K562 (cell line): ENCODE measurements around the gene IGIP. TPM values are rescaled to one million over a fixed set of nuclear protein-coding genes. Genes with fewer than 3 reads are reported as not detected.

Experiments
- ATAC-seq: fragments of 200-7000 bp; cut with Tn5 transposase; 3 replicates; pipeline ENCODE4 v1.9.1; 2020; ENCODE audit warnings: moderate library complexity
- BruUV-seq: library from RNA; stranded (reverse); fragments of 400-500 nt; replicated peaks from 2 replicates; lab custom pipeline; 2021; lab: Mats Ljungman, UMichigan
- CTCF ChIA-PET: fragments of 300-600 bp; formaldehyde crosslinking; extraction: SDS; loops from one replicate; lab custom pipeline; 2021; ENCODE audit warnings: low intra/inter-chr PET ratio; lab: Yijun Ruan, JAX
- POLR2A ChIA-PET: fragments of 300-600, 350-650 bp; sonication (Branson Sonifier 250); formaldehyde crosslinking; extraction: SDS; loops from one replicate; lab custom pipeline; 2021; ENCODE audit warnings: antibody characterized with exemption, inconsistent platforms; lab: Yijun Ruan, JAX
- DNase-seq, 4 experiments: peaks; one replicate each; pipeline versions ENCODE4 v3.0.0 to v3.0.0-alpha.2; 2011 to 2018; ENCODE audit warnings: low spot score in 3 of 4, mixed read lengths in 3 of 4; ENCODE audit errors: extremely low read depth in 1 of 4
- FAIRE-seq: peaks from 2 replicates; lab custom pipeline; 2011; peaks lifted over from hg19 to GRCh38; lab: Jason Lieb, UNC
- H2AFZ ChIP-seq: 2 replicates; pipeline ENCODE4 v1.6.0; 2011; ENCODE audit warnings: low read depth, low read length, control low read depth, inconsistent platforms
- H3K27ac ChIP-seq: fragments of 200-600 bp; 3 replicates; pipeline ENCODE4 v1.8.0; 2011; ENCODE audit warnings: low read depth, mild to moderate bottlenecking, control low read depth, inconsistent platforms, low read length, moderate library complexity, mixed read lengths; ENCODE audit errors: extremely low read depth
- H3K27me3 ChIP-seq, 2 experiments: fragments of 300-600 bp in 1 of 2; 2 replicates in 1 of 2; 3 replicates in 1 of 2; pipeline versions ENCODE4 v1.6.0 to v1.8.0; 2011; ENCODE audit warnings: inconsistent platforms in 2 of 2, low read length in 2 of 2, mild to moderate bottlenecking in 1 of 2, mixed read lengths in 1 of 2, moderate library complexity in 1 of 2; ENCODE audit not compliant: control insufficient read depth in 2 of 2, insufficient read depth in 2 of 2
- H3K36me3 ChIP-seq: fragments of 300-600 bp; 3 replicates; pipeline ENCODE4 v1.8.0; 2011; ENCODE audit warnings: mild to moderate bottlenecking, low read length, inconsistent platforms; ENCODE audit not compliant: control insufficient read depth, insufficient read depth
- H3K4me1 ChIP-seq, 2 experiments: fragments of 200-600 bp in 1 of 2; replicated peaks in 1 of 2; 2 replicates in 1 of 2; 3 replicates in 1 of 2; pipeline versions ENCODE4 v1.5.1 to v1.8.0; 2011; ENCODE audit warnings: inconsistent platforms in 2 of 2, low read length in 2 of 2, mild to moderate bottlenecking in 1 of 2, mixed read lengths in 1 of 2, moderate library complexity in 1 of 2; ENCODE audit not compliant: control insufficient read depth in 2 of 2, insufficient read depth in 2 of 2
- H3K4me2 ChIP-seq: 2 replicates; pipeline ENCODE4 v1.6.1; 2011; ENCODE audit warnings: low read length, control low read depth, inconsistent platforms, mixed read lengths; ENCODE audit not compliant: insufficient read depth
- H3K4me3 ChIP-seq: fragments of 200-600 bp; sonication (generic), shearing (Covaris generic); 2 replicates; pipeline ENCODE4 v1.5.1; 2016; ENCODE audit warnings: control low read depth, inconsistent platforms
- H3K79me2 ChIP-seq: fragments of 200-600 bp; 3 replicates; pipeline ENCODE4 v1.8.0; 2011; ENCODE audit warnings: low read length, inconsistent platforms; ENCODE audit not compliant: control insufficient read depth, insufficient read depth
- H3K9ac ChIP-seq, 2 experiments: 2 replicates each; pipeline versions ENCODE4 v1.6.0 to v1.6.1; 2011; ENCODE audit warnings: low read depth in 2 of 2, low read length in 2 of 2, control low read depth in 1 of 2, inconsistent platforms in 1 of 2, mild to moderate bottlenecking in 1 of 2, mixed read lengths in 1 of 2; ENCODE audit not compliant: insufficient read depth in 1 of 2
- H3K9me1 ChIP-seq: one replicate; pipeline ENCODE4 v1.6.0; 2011; ENCODE audit warnings: inconsistent platforms, mild to moderate bottlenecking, low read length, moderate library complexity; ENCODE audit not compliant: control insufficient read depth, insufficient read depth
- H3K9me3 ChIP-seq: replicated peaks from 2 replicates; pipeline ENCODE4 v1.5.1; 2011; ENCODE audit warnings: low read depth, low read length, inconsistent platforms; ENCODE audit not compliant: control insufficient read depth, insufficient read depth
- H4K20me1 ChIP-seq: replicated peaks from 2 replicates; pipeline ENCODE4 v1.6.1; 2011; ENCODE audit warnings: low read length, inconsistent platforms, mixed read lengths; ENCODE audit not compliant: control insufficient read depth, insufficient read depth
- CBX1 ChIP-seq: sonication (generic); IDR thresholded peaks from 2 replicates; pipeline ENCODE4 v1.6.1; 2016; ENCODE audit warnings: antibody characterized with exemption, low read depth, mild to moderate bottlenecking
- CREM ChIP-seq: IDR thresholded peaks from 2 replicates; pipeline ENCODE4 v1.6.1; 2014; ENCODE audit warnings: antibody characterized with exemption, low read depth
- FOXA3 ChIP-seq, 2 experiments: fragments of 450-650 bp in 1 of 2; sonication (generic) in 1 of 2; formaldehyde crosslinking; IDR thresholded peaks in 1 of 2; conservative IDR thresholded peaks in 1 of 2; 2 replicates each; pipeline versions ENCODE4 v1.4.0 to v1.8.0; 2020 to 2022; ENCODE audit warnings: mild to moderate bottlenecking in 2 of 2, missing genetic modification reagents in 1 of 2
- MAFK ChIP-seq: IDR thresholded peaks from 2 replicates; pipeline ENCODE4 v1.6.1; 2011; ENCODE audit warnings: low read length, improper control_type of control experiment
- NEUROD1 ChIP-seq: fragments of 150-350 bp; IDR thresholded peaks from 2 replicates; pipeline ENCODE4 v1.6.1; 2014; ENCODE audit warnings: borderline replicate concordance, low read length, low read depth; ENCODE audit not compliant: partially characterized antibody
- ZNF436 ChIP-seq: fragments of 250-450, 450-650 bp; sonication (Bioruptor Pico); formaldehyde crosslinking; IDR thresholded peaks from 2 replicates; pipeline ENCODE4 v1.7.0; 2020; ENCODE audit warnings: mild to moderate bottlenecking
- WGBS: fragments of 100-300 bp; shearing (Covaris generic); methylation state at CpG from one replicate; pipeline ENCODE4 v1.1.6; 2016; ENCODE audit warnings: low coverage, mixed read lengths; ENCODE audit not compliant: insufficient coverage; ENCODE audit errors: missing lambda C conversion rate; 5-methylcytosine and 5-hydroxymethylcytosine counted together
- in situ Hi-C: fragments of 300-500 bp; cut with MboI; formaldehyde crosslinking; loops from 4 replicates; pipeline ENCODE4 v1.15.0; 2018; ENCODE audit warnings: inconsistent platforms, mixed read lengths
- intact Hi-C: fragments of 100-400 bp; cut with micrococcal nuclease; formaldehyde crosslinking; loops from 2 replicates; pipeline ENCODE4 v1.14.2; 2022
- polyA plus RNA-seq, 8 experiments: library from polyadenylated mRNA; depleted of rRNA in 4 of 8; stranded (reverse) in 5 of 8; unstranded in 3 of 8; fragments of >200 nt; fragmentation: Nextera tagmentation in 2 of 8; fragmentation: Illumina TruSeq in 1 of 8; extraction: Ambion mirVana in 2 of 8; extraction: Trizol in 1 of 8; gene quantifications; 2 replicates each; pipeline versions ENCODE4 v1.2.1 to v1.2.3, GENCODE V29; 2011 to 2014; ENCODE audit warnings: inconsistent platforms in 1 of 8, missing spikeins in 1 of 8
- total RNA-seq, 7 experiments: library from RNA; depleted of rRNA in 6 of 7; stranded (reverse); fragments of >200 nt in 6 of 7; fragmentation: Illumina TruSeq in 2 of 7; extraction: Trizol in 2 of 7; gene quantifications; 2 replicates each; pipeline versions ENCODE4 v1.2.1 to v1.2.3, GENCODE V29; 2011 to 2021; ENCODE audit warnings: low replicate concordance in 1 of 7
- TF ChIP-seq, protein P1 (sequence below): fragments of 250-450 bp; sonication (Bioruptor Pico); IDR thresholded peaks from 2 replicates; pipeline ENCODE4 v1.8.0; 2022; ENCODE audit warnings: moderate library complexity, mild to moderate bottlenecking, inconsistent platforms
- TF ChIP-seq, protein P2 (sequence below), 2 experiments: fragments of 450-650 bp; IDR thresholded peaks; 2 replicates each; pipeline ENCODE4 v1.6.1; 2018; ENCODE audit warnings: mild to moderate bottlenecking in 2 of 2, low read depth in 1 of 2; ENCODE audit not compliant: partially characterized antibody in 2 of 2
- TF ChIP-seq, protein P3 (sequence below): fragments of 200-800 bp; sonication (Bioruptor generic); IDR thresholded peaks from 2 replicates; pipeline ENCODE4 v1.6.1; 2016; ENCODE audit warnings: missing genetic modification characterization, missing compliant biosample characterization

The IGIP gene
- total and polyA plus RNA-seq, 9 of the 15 experiments (the other 6 are each of a cell fraction or from before 2014, with no cell fraction given) = 0.52 to 1.6 (median 1.2) TPM

DNA sequence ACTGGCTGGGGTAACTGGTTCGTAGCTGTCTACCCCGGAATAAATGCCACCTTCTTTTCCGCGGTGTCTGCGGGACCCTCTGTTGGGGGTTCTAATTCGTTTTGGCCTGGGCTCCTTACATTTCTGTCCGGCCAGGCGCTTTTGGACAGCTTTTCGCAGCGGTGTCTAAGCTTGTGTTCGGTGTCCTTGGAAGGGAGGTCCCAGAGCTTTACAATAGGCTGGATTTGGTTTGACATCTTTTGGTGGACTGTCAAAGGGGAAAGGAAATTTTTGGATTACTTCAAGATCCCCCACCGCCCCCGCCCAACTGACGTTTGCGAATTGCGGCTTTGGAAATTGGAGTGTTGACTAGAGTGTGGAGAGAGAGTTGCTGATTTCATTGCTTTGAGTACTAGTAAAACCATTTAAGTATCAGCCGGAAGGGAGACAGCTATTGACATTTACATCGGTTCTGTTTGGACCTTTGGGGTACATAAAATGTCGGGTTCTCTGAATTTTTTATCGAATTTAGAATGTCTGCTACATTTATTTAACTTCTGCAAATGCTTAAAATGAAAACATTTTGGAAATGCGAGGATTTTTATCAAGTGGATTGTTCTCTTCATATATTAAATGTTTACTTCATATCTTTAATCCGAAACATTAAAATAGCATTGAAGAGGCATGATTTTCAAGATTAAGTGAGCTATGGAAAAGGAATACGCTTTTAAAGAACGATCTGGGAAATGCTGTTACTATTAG is 16.5 kb upstream of the IGIP start:
- no peaks in the 10 kb centered on the region for H3K36me3 ChIP-seq
- in situ Hi-C loops = no loop called here
- 3% methylated on average over 24 of the region's 24 CpGs for WGBS
- H3K27ac ChIP-seq = peak overlapping the region; percentile 78
- no peaks in the 10 kb centered on the region for H3K27me3 ChIP-seq
- no peaks in the 10 kb centered on the region for H3K9me3 ChIP-seq
- peak overlapping the region; percentile 64 to 92 for H3K9ac ChIP-seq
- peak; percentile 1 for ATAC-seq
- ChIA-PET POLR2A (interaction anchor here (0.8 to 2.2 kb wide), 6 partner anchors 11 to 74 kb away, joined by 3 to 7 read pairs (median 4); no protein-coding TSS in a partner anchor), CTCF (interaction anchor here (0.6 kb wide), 1 partner anchor 199 kb away, joined by 5 read pairs; no protein-coding TSS in a partner anchor)
- peak overlapping the region; percentile 56 for H2AFZ ChIP-seq
- H3K79me2 ChIP-seq = peaks cover 57% of the 10 kb centered on the region
- peak overlapping the region; percentile 64 for H3K4me3 ChIP-seq
- no peak for FAIRE-seq
- peaks cover 26 to 31% of the 10 kb centered on the region in 2 experiments for H3K4me1 ChIP-seq
- H4K20me1 ChIP-seq = 0 out of 2 replicates have a peak, but pooled peaks cover 6% of the 10 kb centered on the region
- peak in 2 of 4 experiments; percentile 23 to 66 for DNase-seq
- H3K9me1 ChIP-seq = no peaks in the 10 kb centered on the region
- intact Hi-C loops = no loop called here
- H3K4me2 ChIP-seq = peak overlapping the region; percentile 89
- BruUV-seq = no TSS peak
- no peak for TF ChIP-seq NEUROD1
- TF ChIP-seq CBX1 = no peak
- peak in 1 of 2 experiments; percentile 40; a peak in 1 of 4 replicates for TF ChIP-seq FOXA3 (CRISPR knock-in tag; conservative IDR thresholded peaks at IDR 0.05 in 1 of 2, IDR thresholded peaks at IDR 0.05 in 1 of 2)
- peak; percentile 41; the same call in 1 of the 2 replicates for TF ChIP-seq CREM
- TF ChIP-seq ZNF436 = no peak
- no peak for TF ChIP-seq MAFK
- TF ChIP-seq, protein P1, sequence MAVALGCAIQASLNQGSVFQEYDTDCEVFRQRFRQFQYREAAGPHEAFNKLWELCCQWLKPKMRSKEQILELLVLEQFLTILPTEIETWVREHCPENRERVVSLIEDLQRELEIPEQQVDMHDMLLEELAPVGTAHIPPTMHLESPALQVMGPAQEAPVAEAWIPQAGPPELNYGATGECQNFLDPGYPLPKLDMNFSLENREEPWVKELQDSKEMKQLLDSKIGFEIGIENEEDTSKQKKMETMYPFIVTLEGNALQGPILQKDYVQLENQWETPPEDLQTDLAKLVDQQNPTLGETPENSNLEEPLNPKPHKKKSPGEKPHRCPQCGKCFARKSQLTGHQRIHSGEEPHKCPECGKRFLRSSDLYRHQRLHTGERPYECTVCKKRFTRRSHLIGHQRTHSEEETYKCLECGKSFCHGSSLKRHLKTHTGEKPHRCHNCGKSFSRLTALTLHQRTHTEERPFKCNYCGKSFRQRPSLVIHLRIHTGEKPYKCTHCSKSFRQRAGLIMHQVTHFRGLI (CRISPR knock-in tag) = no peak
- TF ChIP-seq, protein P2, sequence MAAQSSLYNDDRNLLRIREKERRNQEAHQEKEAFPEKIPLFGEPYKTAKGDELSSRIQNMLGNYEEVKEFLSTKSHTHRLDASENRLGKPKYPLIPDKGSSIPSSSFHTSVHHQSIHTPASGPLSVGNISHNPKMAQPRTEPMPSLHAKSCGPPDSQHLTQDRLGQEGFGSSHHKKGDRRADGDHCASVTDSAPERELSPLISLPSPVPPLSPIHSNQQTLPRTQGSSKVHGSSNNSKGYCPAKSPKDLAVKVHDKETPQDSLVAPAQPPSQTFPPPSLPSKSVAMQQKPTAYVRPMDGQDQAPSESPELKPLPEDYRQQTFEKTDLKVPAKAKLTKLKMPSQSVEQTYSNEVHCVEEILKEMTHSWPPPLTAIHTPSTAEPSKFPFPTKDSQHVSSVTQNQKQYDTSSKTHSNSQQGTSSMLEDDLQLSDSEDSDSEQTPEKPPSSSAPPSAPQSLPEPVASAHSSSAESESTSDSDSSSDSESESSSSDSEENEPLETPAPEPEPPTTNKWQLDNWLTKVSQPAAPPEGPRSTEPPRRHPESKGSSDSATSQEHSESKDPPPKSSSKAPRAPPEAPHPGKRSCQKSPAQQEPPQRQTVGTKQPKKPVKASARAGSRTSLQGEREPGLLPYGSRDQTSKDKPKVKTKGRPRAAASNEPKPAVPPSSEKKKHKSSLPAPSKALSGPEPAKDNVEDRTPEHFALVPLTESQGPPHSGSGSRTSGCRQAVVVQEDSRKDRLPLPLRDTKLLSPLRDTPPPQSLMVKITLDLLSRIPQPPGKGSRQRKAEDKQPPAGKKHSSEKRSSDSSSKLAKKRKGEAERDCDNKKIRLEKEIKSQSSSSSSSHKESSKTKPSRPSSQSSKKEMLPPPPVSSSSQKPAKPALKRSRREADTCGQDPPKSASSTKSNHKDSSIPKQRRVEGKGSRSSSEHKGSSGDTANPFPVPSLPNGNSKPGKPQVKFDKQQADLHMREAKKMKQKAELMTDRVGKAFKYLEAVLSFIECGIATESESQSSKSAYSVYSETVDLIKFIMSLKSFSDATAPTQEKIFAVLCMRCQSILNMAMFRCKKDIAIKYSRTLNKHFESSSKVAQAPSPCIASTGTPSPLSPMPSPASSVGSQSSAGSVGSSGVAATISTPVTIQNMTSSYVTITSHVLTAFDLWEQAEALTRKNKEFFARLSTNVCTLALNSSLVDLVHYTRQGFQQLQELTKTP (IDR thresholded peaks at IDR 0.05; ENCODE audit: low read depth in 1 of 2, partially characterized antibody in 2 of 2) = peak in 1 of 2 experiments; percentile 16
- TF ChIP-seq, protein P3, sequence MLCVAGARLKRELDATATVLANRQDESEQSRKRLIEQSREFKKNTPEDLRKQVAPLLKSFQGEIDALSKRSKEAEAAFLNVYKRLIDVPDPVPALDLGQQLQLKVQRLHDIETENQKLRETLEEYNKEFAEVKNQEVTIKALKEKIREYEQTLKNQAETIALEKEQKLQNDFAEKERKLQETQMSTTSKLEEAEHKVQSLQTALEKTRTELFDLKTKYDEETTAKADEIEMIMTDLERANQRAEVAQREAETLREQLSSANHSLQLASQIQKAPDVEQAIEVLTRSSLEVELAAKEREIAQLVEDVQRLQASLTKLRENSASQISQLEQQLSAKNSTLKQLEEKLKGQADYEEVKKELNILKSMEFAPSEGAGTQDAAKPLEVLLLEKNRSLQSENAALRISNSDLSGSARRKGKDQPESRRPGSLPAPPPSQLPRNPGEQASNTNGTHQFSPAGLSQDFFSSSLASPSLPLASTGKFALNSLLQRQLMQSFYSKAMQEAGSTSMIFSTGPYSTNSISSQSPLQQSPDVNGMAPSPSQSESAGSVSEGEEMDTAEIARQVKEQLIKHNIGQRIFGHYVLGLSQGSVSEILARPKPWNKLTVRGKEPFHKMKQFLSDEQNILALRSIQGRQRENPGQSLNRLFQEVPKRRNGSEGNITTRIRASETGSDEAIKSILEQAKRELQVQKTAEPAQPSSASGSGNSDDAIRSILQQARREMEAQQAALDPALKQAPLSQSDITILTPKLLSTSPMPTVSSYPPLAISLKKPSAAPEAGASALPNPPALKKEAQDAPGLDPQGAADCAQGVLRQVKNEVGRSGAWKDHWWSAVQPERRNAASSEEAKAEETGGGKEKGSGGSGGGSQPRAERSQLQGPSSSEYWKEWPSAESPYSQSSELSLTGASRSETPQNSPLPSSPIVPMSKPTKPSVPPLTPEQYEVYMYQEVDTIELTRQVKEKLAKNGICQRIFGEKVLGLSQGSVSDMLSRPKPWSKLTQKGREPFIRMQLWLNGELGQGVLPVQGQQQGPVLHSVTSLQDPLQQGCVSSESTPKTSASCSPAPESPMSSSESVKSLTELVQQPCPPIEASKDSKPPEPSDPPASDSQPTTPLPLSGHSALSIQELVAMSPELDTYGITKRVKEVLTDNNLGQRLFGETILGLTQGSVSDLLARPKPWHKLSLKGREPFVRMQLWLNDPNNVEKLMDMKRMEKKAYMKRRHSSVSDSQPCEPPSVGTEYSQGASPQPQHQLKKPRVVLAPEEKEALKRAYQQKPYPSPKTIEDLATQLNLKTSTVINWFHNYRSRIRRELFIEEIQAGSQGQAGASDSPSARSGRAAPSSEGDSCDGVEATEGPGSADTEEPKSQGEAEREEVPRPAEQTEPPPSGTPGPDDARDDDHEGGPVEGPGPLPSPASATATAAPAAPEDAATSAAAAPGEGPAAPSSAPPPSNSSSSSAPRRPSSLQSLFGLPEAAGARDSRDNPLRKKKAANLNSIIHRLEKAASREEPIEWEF (CRISPR knock-in tag) = no peak
